Measurements from ENCODE around the gene ASB11. TPM values are rescaled to one million over a fixed set of nuclear protein-coding genes. Genes with fewer than 3 reads are reported as not detected.

Gene ASB11
- total RNA-seq, 1 experiment from 2014 or later, result not detected

GRCh38 chrX:15345976-15346375 is 30.5 kb upstream of the ASB11 start:
- ChIA-PET POLR2A (ENCODE audit: unreplicated experiment) (no interaction called here), CTCF (no interaction called here)
- Histone ChIP-seq H3K4me1 (ENCODE audit: insufficient read depth, low read length) (peaks cover 5% of the 10 kb centered on the region), H3K4me2 (ENCODE audit: low read length) (no peak overlapping the region), H3K4me3 (ENCODE audit: low read length) (no peak overlapping the region), H3K27ac (ENCODE audit: low read length) (no peak overlapping the region), H4K20me1 (ENCODE audit: low read length) (no peaks in the 10 kb centered on the region), H3K36me3 (ENCODE audit: low read depth, low read length) (no peaks in the 10 kb centered on the region), H3K27me3 (ENCODE audit: low read length) (no peaks in the 10 kb centered on the region), H3F3A (ENCODE audit: low read length, unreplicated experiment) (no peaks in the 10 kb centered on the region), H3K9me2 (replicated peaks; ENCODE audit: low read length) (no peaks in the 10 kb centered on the region), H3K79me2 (ENCODE audit: low read length) (no peaks in the 10 kb centered on the region), H3K9me3 (ENCODE audit: low read length) (no peaks in the 10 kb centered on the region), H2AFZ (ENCODE audit: low read length) (no peak overlapping the region), H3K9ac (ENCODE audit: low read length) (no peak overlapping the region)
- DNase-seq, result no peak
- no peak for ATAC-seq
- intact Hi-C loops (cut with micrococcal nuclease), result no loop called here
- no TSS peak for BruUV-seq (replicated peaks)
- no peak for TF ChIP-seq EZH2phosphoT487 (IDR thresholded peaks at IDR 0.05; ENCODE audit: borderline replicate concordance, low read length)
- TF ChIP-seq, protein P1, sequence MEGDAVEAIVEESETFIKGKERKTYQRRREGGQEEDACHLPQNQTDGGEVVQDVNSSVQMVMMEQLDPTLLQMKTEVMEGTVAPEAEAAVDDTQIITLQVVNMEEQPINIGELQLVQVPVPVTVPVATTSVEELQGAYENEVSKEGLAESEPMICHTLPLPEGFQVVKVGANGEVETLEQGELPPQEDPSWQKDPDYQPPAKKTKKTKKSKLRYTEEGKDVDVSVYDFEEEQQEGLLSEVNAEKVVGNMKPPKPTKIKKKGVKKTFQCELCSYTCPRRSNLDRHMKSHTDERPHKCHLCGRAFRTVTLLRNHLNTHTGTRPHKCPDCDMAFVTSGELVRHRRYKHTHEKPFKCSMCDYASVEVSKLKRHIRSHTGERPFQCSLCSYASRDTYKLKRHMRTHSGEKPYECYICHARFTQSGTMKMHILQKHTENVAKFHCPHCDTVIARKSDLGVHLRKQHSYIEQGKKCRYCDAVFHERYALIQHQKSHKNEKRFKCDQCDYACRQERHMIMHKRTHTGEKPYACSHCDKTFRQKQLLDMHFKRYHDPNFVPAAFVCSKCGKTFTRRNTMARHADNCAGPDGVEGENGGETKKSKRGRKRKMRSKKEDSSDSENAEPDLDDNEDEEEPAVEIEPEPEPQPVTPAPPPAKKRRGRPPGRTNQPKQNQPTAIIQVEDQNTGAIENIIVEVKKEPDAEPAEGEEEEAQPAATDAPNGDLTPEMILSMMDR (conservative IDR thresholded peaks at IDR 0.05; ENCODE audit: low read depth, low read length), result no peak
- no peak for TF ChIP-seq EZH2 (IDR thresholded peaks at IDR 0.05; ENCODE audit: low read length, unreplicated experiment)

GRCh38 chrX:15344106-15344505 is 28.7 kb upstream of the ASB11 start:
- peaks cover 5% of the 10 kb centered on the region for H3K4me1 ChIP-seq (ENCODE audit: insufficient read depth, low read length)
- no peaks in the 10 kb centered on the region for H3F3A ChIP-seq (ENCODE audit: low read length, unreplicated experiment)
- ChIA-PET POLR2A (ENCODE audit: unreplicated experiment) (no interaction called here), CTCF (no interaction called here)
- no peak overlapping the region for H2AFZ ChIP-seq (ENCODE audit: low read length)
- ATAC-seq, result no peak
- no peaks in the 10 kb centered on the region for H4K20me1 ChIP-seq (ENCODE audit: low read length)
- H3K36me3 ChIP-seq (ENCODE audit: low read depth, low read length), result no peaks in the 10 kb centered on the region
- H3K4me3 ChIP-seq (ENCODE audit: low read length), result no peak overlapping the region
- TF ChIP-seq EZH2phosphoT487 (IDR thresholded peaks at IDR 0.05; ENCODE audit: borderline replicate concordance, low read length) (no peak), EZH2 (IDR thresholded peaks at IDR 0.05; ENCODE audit: low read length, unreplicated experiment) (no peak)
- TF ChIP-seq, protein P1 (conservative IDR thresholded peaks at IDR 0.05; ENCODE audit: low read depth, low read length), result no peak
- no peak overlapping the region for H3K4me2 ChIP-seq (ENCODE audit: low read length)
- no peak overlapping the region for H3K9ac ChIP-seq (ENCODE audit: low read length)
- no peaks in the 10 kb centered on the region for H3K79me2 ChIP-seq (ENCODE audit: low read length)
- no peak overlapping the region for H3K27ac ChIP-seq (ENCODE audit: low read length)
- BruUV-seq (replicated peaks), result no TSS peak
- intact Hi-C loops (cut with micrococcal nuclease), result no loop called here
- H3K9me2 ChIP-seq (replicated peaks; ENCODE audit: low read length), result no peaks in the 10 kb centered on the region
- no peaks in the 10 kb centered on the region for H3K9me3 ChIP-seq (ENCODE audit: low read length)
- H3K27me3 ChIP-seq (ENCODE audit: low read length), result peaks cover 13% of the 10 kb centered on the region
- DNase-seq, result no peak

- H3F3A ChIP-seq (ENCODE audit: low read length, unreplicated experiment), result no peaks in the 10 kb centered on the region
- H3K9ac ChIP-seq (ENCODE audit: low read length), result no peak overlapping the region
- ATAC-seq, result no peak
- intact Hi-C loops (cut with micrococcal nuclease), result no loop called here
- H3K27me3 ChIP-seq (ENCODE audit: low read length), result peaks cover 17% of the 10 kb centered on the region
- no peak overlapping the region for H3K4me2 ChIP-seq (ENCODE audit: low read length)
- H3K9me2 ChIP-seq (replicated peaks; ENCODE audit: low read length), result no peaks in the 10 kb centered on the region
- no peak overlapping the region for H3K4me3 ChIP-seq (ENCODE audit: low read length)
- H4K20me1 ChIP-seq (ENCODE audit: low read length), result no peaks in the 10 kb centered on the region
- H2AFZ ChIP-seq (ENCODE audit: low read length), result no peak overlapping the region
- BruUV-seq (replicated peaks), result no TSS peak
- ChIA-PET POLR2A (ENCODE audit: unreplicated experiment) (no interaction called here), CTCF (no interaction called here)
- H3K79me2 ChIP-seq (ENCODE audit: low read length), result no peaks in the 10 kb centered on the region
- no peaks in the 10 kb centered on the region for H3K9me3 ChIP-seq (ENCODE audit: low read length)
- peaks cover 5% of the 10 kb centered on the region for H3K4me1 ChIP-seq (ENCODE audit: insufficient read depth, low read length)
- TF ChIP-seq, protein P1 (conservative IDR thresholded peaks at IDR 0.05; ENCODE audit: low read depth, low read length), result no peak
- no peak for TF ChIP-seq EZH2 (IDR thresholded peaks at IDR 0.05; ENCODE audit: low read length, unreplicated experiment)
- TF ChIP-seq EZH2phosphoT487 (IDR thresholded peaks at IDR 0.05; ENCODE audit: borderline replicate concordance, low read length), result no peak
- H3K36me3 ChIP-seq (ENCODE audit: low read depth, low read length), result no peaks in the 10 kb centered on the region
- no peak overlapping the region for H3K27ac ChIP-seq (ENCODE audit: low read length)
- peak; percentile 60 for DNase-seq
These were observed 27.6 kb upstream of the ASB11 start for GRCh38 chrX:15343075-15343476.
